HepG2 (cell line): ENCODE results near the gene GSDME. TPM values are rescaled to one million over a fixed set of nuclear protein-coding genes. Genes with fewer than 3 reads are reported as not detected.

Experiments used
- ATAC-seq: fragments of 200-7000 bp; cut with Tn5 transposase; 3 replicates; pipeline ENCODE4 v1.9.1; 2020; ENCODE audit warnings: mild to moderate bottlenecking, moderate library complexity
- BruUV-seq: library from RNA; stranded (reverse); fragments of 400-500 nt; replicated peaks from 2 replicates; lab custom pipeline; 2021; lab: Mats Ljungman, UMichigan
- CTCF ChIA-PET: fragments of 300-600 bp; formaldehyde crosslinking; extraction: SDS; loops from one replicate; lab custom pipeline; 2021; ENCODE audit warnings: low total read pairs, inconsistent platforms, low intra/inter-chr PET ratio; lab: Yijun Ruan, JAX
- POLR2A ChIA-PET: fragments of 350-600 bp; sonication (Branson Sonifier 250); formaldehyde crosslinking; loops from one replicate; lab custom pipeline; 2020; ENCODE audit warnings: antibody characterized with exemption, inconsistent platforms; lab: Yijun Ruan, JAX
- DNase-seq: peaks from one replicate; pipeline ENCODE4 v3.0.0-alpha.2; 2015; ENCODE audit warnings: low spot score
- FAIRE-seq: peaks from 3 replicates; lab custom pipeline; 2011; peaks lifted over from hg19 to GRCh38; lab: Jason Lieb, UNC
- H2AFZ ChIP-seq: one replicate; pipeline ENCODE4 v1.6.1; 2011; ENCODE audit warnings: low read length, inconsistent platforms
- H3K27ac ChIP-seq: fragments of 300-600 bp; 3 replicates; pipeline ENCODE4 v1.8.0; 2011; ENCODE audit warnings: mixed run types, mild to moderate bottlenecking, mixed read lengths, low read length, inconsistent platforms; ENCODE audit not compliant: insufficient read depth; ENCODE audit errors: extremely low read length
- H3K27me3 ChIP-seq, 2 experiments: fragments of 200-600 bp in 1 of 2; 2 replicates in 1 of 2; 3 replicates in 1 of 2; pipeline versions ENCODE4 v1.6.0 to v1.8.0; 2011; ENCODE audit warnings: low read length in 2 of 2, mild to moderate bottlenecking in 2 of 2, moderate library complexity in 2 of 2, inconsistent platforms in 1 of 2; ENCODE audit not compliant: insufficient read depth in 2 of 2, control insufficient read depth in 1 of 2
- H3K36me3 ChIP-seq, 2 experiments: fragments of 200-600 bp in 1 of 2; replicated peaks in 1 of 2; 2 replicates in 1 of 2; 3 replicates in 1 of 2; pipeline versions ENCODE4 v1.5.1 to v1.8.0; 2011; ENCODE audit warnings: low read length in 2 of 2, inconsistent platforms in 1 of 2; ENCODE audit not compliant: insufficient read depth in 2 of 2, control insufficient read depth in 1 of 2
- H3K4me1 ChIP-seq: 2 replicates; pipeline ENCODE4 v1.5.1; 2012; ENCODE audit warnings: low read length, inconsistent platforms; ENCODE audit not compliant: insufficient read depth
- H3K4me2 ChIP-seq: 2 replicates; pipeline ENCODE4 v1.6.0; 2011; ENCODE audit warnings: low read depth, low read length, inconsistent platforms
- H3K4me3 ChIP-seq, 3 experiments: fragments of 200-600 bp in 1 of 3; sonication (generic), shearing (Covaris generic) in 1 of 3; replicated peaks in 1 of 3; 2 replicates each; pipeline ENCODE4 v1.5.1; 2011 to 2016; ENCODE audit warnings: low read length in 3 of 3, inconsistent platforms in 2 of 3, low read depth in 2 of 3, mild to moderate bottlenecking in 2 of 3, control low read depth in 1 of 3, mixed read lengths in 1 of 3; ENCODE audit not compliant: insufficient read depth in 1 of 3
- H3K79me2 ChIP-seq: one replicate; pipeline ENCODE4 v1.6.1; 2011; ENCODE audit warnings: low read length, inconsistent platforms; ENCODE audit not compliant: insufficient read depth
- H3K9ac ChIP-seq: 2 replicates; pipeline ENCODE4 v1.6.0; 2011; ENCODE audit warnings: mild to moderate bottlenecking, low read depth, low read length, inconsistent platforms; ENCODE audit not compliant: insufficient read depth
- H3K9me3 ChIP-seq: 2 replicates; pipeline ENCODE4 v1.5.1; 2012; ENCODE audit warnings: mild to moderate bottlenecking, low read length
- H4K20me1 ChIP-seq: 2 replicates; pipeline ENCODE4 v1.6.0; 2011; ENCODE audit warnings: inconsistent platforms, mild to moderate bottlenecking, low read length, moderate library complexity; ENCODE audit not compliant: insufficient read depth
- FOXO4 ChIP-seq: sonication (generic); formaldehyde crosslinking; conservative IDR thresholded peaks from 2 replicates; pipeline ENCODE4 v1.8.1; 2023; ENCODE audit warnings: missing genetic modification reagents
- HDAC6 ChIP-seq: fragments of 200-600 bp; sonication (generic); IDR thresholded peaks from 2 replicates; pipeline ENCODE4 v1.7.0; 2017; ENCODE audit warnings: mild to moderate bottlenecking, antibody characterized with exemption, low read length, low read depth
- HOMEZ ChIP-seq: IDR thresholded peaks from 2 replicates; pipeline ENCODE4 v1.6.1; 2016; ENCODE audit warnings: low read depth
- KLF13 ChIP-seq: sonication (generic); formaldehyde crosslinking; IDR thresholded peaks from 2 replicates; pipeline ENCODE4 v1.4.0; 2020; ENCODE audit warnings: mild to moderate bottlenecking, missing genetic modification reagents
- MLLT10 ChIP-seq: sonication (generic); formaldehyde crosslinking; IDR thresholded peaks from 2 replicates; pipeline ENCODE4 v1.4.0; 2020; ENCODE audit warnings: missing genetic modification reagents
- SALL1 ChIP-seq: sonication (generic); formaldehyde crosslinking; IDR thresholded peaks from 2 replicates; pipeline ENCODE4 v1.8.0; 2022; ENCODE audit warnings: mild to moderate bottlenecking, missing genetic modification reagents
- SMAD3 ChIP-seq: sonication (generic); formaldehyde crosslinking; IDR thresholded peaks from 2 replicates; pipeline ENCODE4 v1.4.0; 2020; ENCODE audit warnings: missing genetic modification reagents
- SOX6 ChIP-seq, 2 experiments: fragments of 450-650 bp in 1 of 2; sonication (generic) in 1 of 2; formaldehyde crosslinking in 1 of 2; IDR thresholded peaks; 2 replicates each; pipeline versions ENCODE4 v1.4.0 to v1.6.1; 2017 to 2020; ENCODE audit warnings: antibody characterized with exemption in 1 of 2, mild to moderate bottlenecking in 1 of 2, missing genetic modification reagents in 1 of 2
- SUZ12 ChIP-seq: fragments of 150-350 bp; IDR thresholded peaks from 2 replicates; pipeline ENCODE4 v1.6.1; 2014; ENCODE audit warnings: low read depth, low read length
- THRA ChIP-seq: sonication (generic); formaldehyde crosslinking; IDR thresholded peaks from 2 replicates; pipeline ENCODE4 v1.4.0; 2020; ENCODE audit warnings: missing genetic modification reagents, borderline replicate concordance
- ZBTB37 ChIP-seq: sonication (generic); formaldehyde crosslinking; IDR thresholded peaks from 2 replicates; pipeline ENCODE4 v1.4.0; 2020; ENCODE audit warnings: mild to moderate bottlenecking, missing genetic modification reagents
- ZNF503 ChIP-seq: sonication (generic); formaldehyde crosslinking; IDR thresholded peaks from 2 replicates; pipeline ENCODE4 v1.4.0; 2020; ENCODE audit warnings: missing genetic modification reagents
- ZNF564 ChIP-seq: sonication (generic); formaldehyde crosslinking; IDR thresholded peaks from 2 replicates; pipeline ENCODE4 v1.8.1; 2023; ENCODE audit warnings: mild to moderate bottlenecking, missing genetic modification reagents
- ZNF576 ChIP-seq: sonication (generic); formaldehyde crosslinking; IDR thresholded peaks from 2 replicates; pipeline ENCODE4 v1.4.0; 2020; ENCODE audit warnings: mild to moderate bottlenecking, missing genetic modification reagents
- ZNF703 ChIP-seq: sonication (generic); formaldehyde crosslinking; IDR thresholded peaks from 2 replicates; pipeline ENCODE4 v1.5.1; 2020; ENCODE audit warnings: missing genetic modification reagents, mild to moderate bottlenecking, moderate library complexity, borderline replicate concordance
- ZNF713 ChIP-seq: sonication (generic); formaldehyde crosslinking; IDR thresholded peaks from 2 replicates; pipeline ENCODE4 v1.4.0; 2020; ENCODE audit warnings: mild to moderate bottlenecking, missing genetic modification reagents
- ZNF83 ChIP-seq: sonication (generic); formaldehyde crosslinking; IDR thresholded peaks from 2 replicates; pipeline ENCODE4 v1.4.0; 2020; ENCODE audit warnings: missing genetic modification reagents, mild to moderate bottlenecking, borderline replicate concordance
- ZSCAN21 ChIP-seq: sonication (generic); formaldehyde crosslinking; IDR thresholded peaks from 2 replicates; pipeline ENCODE4 v1.8.0; 2022; ENCODE audit warnings: mild to moderate bottlenecking, missing genetic modification reagents, moderate library complexity, borderline replicate concordance
- in situ Hi-C: cut with HindIII; loops from 2 replicates; pipeline ENCODE4 v1.10.0; 2017; ENCODE audit warnings: low pct_unique_long_range_greater_than_20kb; ENCODE audit not compliant: extremely low pct_ligation_motif_present
- intact Hi-C: fragments of 100-400 bp; cut with micrococcal nuclease; formaldehyde crosslinking; loops from one replicate; pipeline ENCODE4 v1.10.0; 2022; ENCODE audit not compliant: unreplicated experiment
- polyA plus RNA-seq, 8 experiments: library from polyadenylated mRNA; depleted of rRNA in 3 of 8; stranded (reverse) in 7 of 8; unstranded in 1 of 8; fragments of >200 nt; fragmentation: Illumina TruSeq in 4 of 8; extraction: Trizol in 4 of 8; gene quantifications; 2 replicates each; pipeline versions ENCODE4 v1.2.1 to v1.2.3, GENCODE V29; 2011 to 2016; ENCODE audit warnings: low read depth in 4 of 8, missing spikeins in 1 of 8, mixed read lengths in 1 of 8; ENCODE audit not compliant: insufficient read depth in 1 of 8
- total RNA-seq, 5 experiments: library from RNA; depleted of rRNA; stranded (reverse); fragments of >200 nt; fragmentation: Illumina TruSeq; extraction: Trizol; gene quantifications; 2 replicates each; pipeline ENCODE4 v1.2.3, GENCODE V29; 2016; ENCODE audit warnings: low read depth in 1 of 5

Gene GSDME
- total and polyA plus RNA-seq, 2 of the 13 experiments (the other 11 are each of a cell fraction or from before 2014, with no cell fraction given), result 19.2 to 28.2 TPM

- no peaks in the 10 kb centered on the region for H3K9me3 ChIP-seq
- H4K20me1 ChIP-seq, result no peaks in the 10 kb centered on the region
- peaks cover 19% of the 10 kb centered on the region for H3K4me1 ChIP-seq
- H3K27me3 ChIP-seq, result no peaks in the 10 kb centered on the region
- in situ Hi-C loops, result no loop called here
- DNase-seq, result no peak
- H3K4me2 ChIP-seq, result no peak overlapping the region
- POLR2A ChIA-PET, result no interaction called here
- H3K36me3 ChIP-seq, result no peaks in the 10 kb centered on the region; a peak in 1 of 5 replicates
- H2AFZ ChIP-seq, result no peak overlapping the region
- CTCF ChIA-PET, result no interaction called here
- TF ChIP-seq ZSCAN21 (CRISPR knock-in tag) (no peak), FOXO4 (no peak), THRA (CRISPR knock-in tag) (no peak), ZNF83 (CRISPR knock-in tag) (no peak), HOMEZ (CRISPR knock-in tag) (no peak), SOX6 (IDR thresholded peaks at IDR 0.05) (no peak), SOX6 (CRISPR knock-in tag; IDR thresholded peaks at IDR 0.05) (no peak), ZNF576 (CRISPR knock-in tag) (no peak), ZBTB37 (CRISPR knock-in tag) (no peak), SUZ12 (no peak), KLF13 (CRISPR knock-in tag) (no peak), HDAC6 (no peak), SALL1 (CRISPR knock-in tag) (no peak), ZNF564 (CRISPR knock-in tag) (no peak), ZNF703 (CRISPR knock-in tag) (no peak), ZNF713 (CRISPR knock-in tag) (no peak), ZNF503 (CRISPR knock-in tag) (no peak), SMAD3 (no peak), MLLT10 (no peak)
- TF ChIP-seq, all 625 proteins: peak for 0
- H3K27ac ChIP-seq, result no peak overlapping the region
- no peak overlapping the region for H3K4me3 ChIP-seq
- intact Hi-C loops, result no loop called here
- ATAC-seq (no peak), FAIRE-seq (no peak)
- H3K79me2 ChIP-seq, result no peaks in the 10 kb centered on the region
- no peak overlapping the region for H3K9ac ChIP-seq
- BruUV-seq, result no TSS peak
Observed at GRCh38 chr7:24730018-24730369, 27.3 kb downstream of the GSDME start.
